Natural killer cell (primary cell): ENCODE data around the gene KRTAP2-1. TPM values are rescaled to one million over a fixed set of nuclear protein-coding genes. Genes with fewer than 3 reads are reported as not detected.

Experiments used
- ATAC-seq, 3 donors: fragments of 150-1000 bp in 2 of 3; fragments of 200-7000 bp in 1 of 3; cut with Tn5 transposase; 1 replicate in 1 of 3; 2 replicates in 2 of 3; pipeline ENCODE4 v1.10.0; 2021; ENCODE audit warnings: mild to moderate bottlenecking in 2 of 3, moderate library complexity in 2 of 3
- DNase-seq, 2 donors: peaks; one replicate each; pipeline versions ENCODE4 v3.0.0 to v3.0.0-alpha.2; 2013 to 2021; ENCODE audit warnings: mixed read lengths in 1 of 2
- H3K27ac ChIP-seq: one replicate; pipeline ENCODE4 v1.5.1; 2013; ENCODE audit warnings: mild to moderate bottlenecking, low read length
- H3K27me3 ChIP-seq: one replicate; pipeline ENCODE4 v1.6.1; 2013; ENCODE audit warnings: low read length; ENCODE audit not compliant: control insufficient read depth, insufficient read depth
- H3K36me3 ChIP-seq: one replicate; pipeline ENCODE4 v1.6.1; 2013; ENCODE audit warnings: low read length; ENCODE audit not compliant: control insufficient read depth, insufficient read depth
- H3K4me1 ChIP-seq: one replicate; pipeline ENCODE4 v1.6.1; 2013; ENCODE audit warnings: low read length; ENCODE audit not compliant: control insufficient read depth, insufficient read depth
- H3K4me3 ChIP-seq: one replicate; pipeline ENCODE4 v1.5.1; 2013; ENCODE audit warnings: low read length
- H3K9me3 ChIP-seq: one replicate; pipeline ENCODE4 v1.6.1; 2013; ENCODE audit warnings: low read length; ENCODE audit not compliant: control insufficient read depth, insufficient read depth
- H3K27ac Mint-ChIP-seq, 2 donors: one replicate each; pipeline ENCODE4 v1.8.0; 2022; ENCODE audit warnings: mild to moderate bottlenecking in 2 of 2, mixed read lengths in 2 of 2, moderate library complexity in 1 of 2
- H3K27me3 Mint-ChIP-seq, 2 donors: one replicate each; pipeline ENCODE4 v1.8.0; 2022; ENCODE audit warnings: low read depth in 2 of 2, mixed read lengths in 2 of 2
- H3K36me3 Mint-ChIP-seq: one replicate; pipeline ENCODE4 v1.8.0; 2022; ENCODE audit warnings: mixed read lengths
- H3K4me1 Mint-ChIP-seq, 2 donors: one replicate each; pipeline ENCODE4 v1.8.0; 2022; ENCODE audit warnings: mixed read lengths in 2 of 2
- H3K4me3 Mint-ChIP-seq: one replicate; pipeline ENCODE4 v1.8.0; 2022; ENCODE audit warnings: mild to moderate bottlenecking, moderate library complexity, mixed read lengths
- H3K9me3 Mint-ChIP-seq, 2 donors: one replicate each; pipeline ENCODE4 v1.8.0; 2022; ENCODE audit warnings: mixed read lengths in 2 of 2
- WGBS: methylation state at CpG from one replicate; pipeline ENCODE4 v1.1.7; 2013; ENCODE audit warnings: missing lambda C conversion rate; ENCODE audit not compliant: insufficient coverage; 5-methylcytosine and 5-hydroxymethylcytosine counted together
- intact Hi-C: fragments of 100-400 bp; cut with micrococcal nuclease; formaldehyde crosslinking; loops from one replicate; pipeline ENCODE4 v1.14.2; 2022
- total RNA-seq, 4 donors: library from RNA; stranded (reverse); fragments of 120-200 nt in 1 of 4; gene quantifications; one replicate each; pipeline versions ENCODE4 v1.2.3 to v1.2.4, GENCODE V29; 2013 to 2022
- TF ChIP-seq, protein P1 (sequence below): fragments of 200-600 bp; IDR thresholded peaks from one replicate; pipeline ENCODE4 v1.8.0; 2022; ENCODE audit warnings: antibody characterized with exemption

KRTAP2-1 gene
- total RNA-seq, 3 donors from 2014 or later (not counting 1 experiment from before 2014, with no cell fraction given) = not detected

DNA sequence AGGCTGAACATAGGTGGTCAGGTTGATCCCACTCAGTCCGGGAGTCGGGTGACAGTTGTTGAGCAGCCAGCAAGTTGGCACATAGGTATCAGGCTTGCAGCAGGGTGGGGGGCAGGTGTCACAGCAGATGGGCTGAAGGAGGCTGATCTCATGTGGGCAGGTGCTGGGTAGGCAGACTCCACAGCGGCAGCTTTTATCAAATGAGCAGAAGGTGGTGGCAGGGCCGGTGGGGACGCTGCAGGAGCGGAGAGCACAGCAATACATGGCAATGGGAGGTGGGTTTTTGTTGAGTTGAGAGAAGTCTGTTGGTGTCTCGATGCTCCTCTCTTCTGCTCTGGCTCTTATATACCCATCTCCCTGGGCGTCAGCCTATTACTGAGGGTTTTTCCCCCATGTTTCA, 38.3 kb downstream of the KRTAP2-1 start, which contains the start of gene KRTAP3-1:
Gene KRTAP3-1 (minus strand): TSS at position 318 of the 400 bp plus-strand sequence. CDS start 54 bp downstream, at position 264.
- Mint-ChIP-seq H3K36me3 (no peaks in the 10 kb centered on the region), H3K4me1 (no peaks in the 10 kb centered on the region), H3K27me3 (peaks cover 12 to 19% of the 10 kb centered on the region in 2 donors), H3K9me3 (no peaks in the 10 kb centered on the region), H3K4me3 (no peak within 1 kb of the TSS), H3K27ac (no peak within 1 kb of the TSS)
- Histone ChIP-seq H3K4me1 (no peaks in the 10 kb centered on the region), H3K4me3 (no peak within 1 kb of the TSS), H3K36me3 (no peaks in the 10 kb centered on the region), H3K27me3 (peaks cover 5% of the 10 kb centered on the region), H3K9me3 (no peaks in the 10 kb centered on the region), H3K27ac (no peak within 1 kb of the TSS)
- DNase-seq = no peak
- TF ChIP-seq, protein P1, sequence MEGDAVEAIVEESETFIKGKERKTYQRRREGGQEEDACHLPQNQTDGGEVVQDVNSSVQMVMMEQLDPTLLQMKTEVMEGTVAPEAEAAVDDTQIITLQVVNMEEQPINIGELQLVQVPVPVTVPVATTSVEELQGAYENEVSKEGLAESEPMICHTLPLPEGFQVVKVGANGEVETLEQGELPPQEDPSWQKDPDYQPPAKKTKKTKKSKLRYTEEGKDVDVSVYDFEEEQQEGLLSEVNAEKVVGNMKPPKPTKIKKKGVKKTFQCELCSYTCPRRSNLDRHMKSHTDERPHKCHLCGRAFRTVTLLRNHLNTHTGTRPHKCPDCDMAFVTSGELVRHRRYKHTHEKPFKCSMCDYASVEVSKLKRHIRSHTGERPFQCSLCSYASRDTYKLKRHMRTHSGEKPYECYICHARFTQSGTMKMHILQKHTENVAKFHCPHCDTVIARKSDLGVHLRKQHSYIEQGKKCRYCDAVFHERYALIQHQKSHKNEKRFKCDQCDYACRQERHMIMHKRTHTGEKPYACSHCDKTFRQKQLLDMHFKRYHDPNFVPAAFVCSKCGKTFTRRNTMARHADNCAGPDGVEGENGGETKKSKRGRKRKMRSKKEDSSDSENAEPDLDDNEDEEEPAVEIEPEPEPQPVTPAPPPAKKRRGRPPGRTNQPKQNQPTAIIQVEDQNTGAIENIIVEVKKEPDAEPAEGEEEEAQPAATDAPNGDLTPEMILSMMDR = no peak
- WGBS = 93% methylated on average over 6 of the region's 8 CpGs
- no peak for ATAC-seq
- intact Hi-C loops = no loop called here

- WGBS = 86% methylated on average over 3 of the region's 3 CpGs
- H3K4me3 Mint-ChIP-seq = no peak overlapping the region
- peaks cover 2 to 14% of the 10 kb centered on the region in 2 donors for H3K27me3 Mint-ChIP-seq
- TF ChIP-seq, protein P1 = no peak
- no peaks in the 10 kb centered on the region for H3K4me1 Mint-ChIP-seq
- ATAC-seq = no peak
- Histone ChIP-seq H3K4me3 (no peak overlapping the region), H3K27me3 (peaks cover 7% of the 10 kb centered on the region), H3K36me3 (no peaks in the 10 kb centered on the region), H3K4me1 (no peaks in the 10 kb centered on the region), H3K9me3 (no peaks in the 10 kb centered on the region), H3K27ac (no peak overlapping the region)
- DNase-seq = no peak
- H3K9me3 Mint-ChIP-seq = no peaks in the 10 kb centered on the region
- H3K27ac Mint-ChIP-seq = no peak overlapping the region
- intact Hi-C loops = no loop called here
- no peaks in the 10 kb centered on the region for H3K36me3 Mint-ChIP-seq
Observed at GRCh38 chr17:41004397-41004796, 42.7 kb downstream of the KRTAP2-1 start.

DNA sequence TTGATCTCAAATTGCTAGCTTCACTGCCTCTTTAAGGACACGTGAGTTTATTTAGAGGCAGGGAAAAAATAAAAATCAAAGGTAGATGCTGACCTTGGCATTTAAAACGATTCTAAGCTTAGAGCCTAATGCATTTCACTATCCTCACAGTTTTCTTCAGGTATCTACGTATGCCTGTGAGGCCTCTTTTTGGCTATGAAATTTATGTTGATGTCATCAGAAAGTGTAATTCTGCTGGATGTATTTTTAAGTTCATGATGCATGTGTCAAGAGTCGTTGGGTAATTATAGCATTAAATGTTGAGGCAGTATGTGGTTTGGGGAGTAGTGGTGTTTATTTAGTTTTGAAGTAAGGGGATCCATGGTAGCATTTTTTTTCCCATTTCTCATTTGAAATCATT, 43.2 kb downstream of the KRTAP2-1 start:
- intact Hi-C loops = no loop called here
- Mint-ChIP-seq H3K4me3 (no peak overlapping the region), H3K4me1 (no peaks in the 10 kb centered on the region), H3K9me3 (no peaks in the 10 kb centered on the region), H3K27me3 (peaks cover 7 to 17% of the 10 kb centered on the region in 2 donors), H3K36me3 (no peaks in the 10 kb centered on the region), H3K27ac (no peak overlapping the region)
- Histone ChIP-seq H3K27me3 (peaks cover 7% of the 10 kb centered on the region), H3K27ac (no peak overlapping the region), H3K4me3 (no peak overlapping the region), H3K36me3 (no peaks in the 10 kb centered on the region), H3K9me3 (no peaks in the 10 kb centered on the region), H3K4me1 (no peaks in the 10 kb centered on the region)
- 71% methylated on average over 3 of the region's 4 CpGs for WGBS
- ATAC-seq (no peak), DNase-seq (no peak)
- TF ChIP-seq, protein P1 = no peak

DNA sequence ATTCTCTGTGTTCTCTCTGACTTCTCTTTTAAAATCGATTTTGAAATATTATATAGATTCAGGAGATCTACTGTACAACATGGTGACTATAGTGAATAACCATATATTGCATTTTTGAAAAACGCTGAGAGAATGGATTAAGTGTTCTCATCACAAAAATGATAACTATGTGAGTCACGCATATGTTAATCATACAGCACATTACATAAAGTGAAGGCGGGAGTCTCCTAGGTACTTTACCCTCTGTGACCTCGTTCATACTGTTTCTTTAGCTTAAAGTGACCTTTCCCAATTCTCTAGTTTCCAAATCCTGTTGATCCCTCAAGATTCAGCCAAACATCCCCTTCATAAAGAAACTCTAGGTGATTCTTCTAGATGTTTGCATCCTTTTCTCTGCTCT, 44.3 kb downstream of the KRTAP2-1 start:
- Mint-ChIP-seq H3K9me3 (no peaks in the 10 kb centered on the region), H3K4me3 (no peak overlapping the region), H3K4me1 (no peaks in the 10 kb centered on the region), H3K36me3 (no peaks in the 10 kb centered on the region), H3K27me3 (peaks cover 17 to 21% of the 10 kb centered on the region in 2 donors), H3K27ac (no peak overlapping the region)
- Histone ChIP-seq H3K4me3 (no peak overlapping the region), H3K36me3 (no peaks in the 10 kb centered on the region), H3K27ac (no peak overlapping the region), H3K4me1 (no peaks in the 10 kb centered on the region), H3K27me3 (peaks cover 7% of the 10 kb centered on the region), H3K9me3 (no peaks in the 10 kb centered on the region)
- DNase-seq (no peak), ATAC-seq (no peak)
- intact Hi-C loops = no loop called here
- 80% methylated on average over 4 of the region's 5 CpGs for WGBS
- TF ChIP-seq, protein P1 = no peak
